HepG2 (cell line): ENCODE results near the gene GABRR2. TPM values are rescaled to one million over a fixed set of nuclear protein-coding genes. Genes with fewer than 3 reads are reported as not detected.

Source experiments
- NFE2 ChIP-seq: sonication (generic); formaldehyde crosslinking; IDR thresholded peaks from 2 replicates; pipeline ENCODE4 v1.4.0; 2020; ENCODE audit warnings: missing genetic modification reagents
- RBFOX2 ChIP-seq: fragments of 200-400 bp; formaldehyde crosslinking; IDR thresholded peaks from 2 replicates; pipeline ENCODE4 v1.6.1; 2017; ENCODE audit warnings: low read depth, mild to moderate bottlenecking, low read length
- SALL1 ChIP-seq: sonication (generic); formaldehyde crosslinking; IDR thresholded peaks from 2 replicates; pipeline ENCODE4 v1.8.0; 2022; ENCODE audit warnings: mild to moderate bottlenecking, missing genetic modification reagents
- SUZ12 ChIP-seq: fragments of 150-350 bp; IDR thresholded peaks from 2 replicates; pipeline ENCODE4 v1.6.1; 2014; ENCODE audit warnings: low read depth, low read length
- ZNF121 ChIP-seq: sonication (generic); formaldehyde crosslinking; IDR thresholded peaks from 2 replicates; pipeline ENCODE4 v1.5.0; 2020; ENCODE audit warnings: mild to moderate bottlenecking, missing genetic modification reagents
- ZNF883 ChIP-seq: sonication (generic); formaldehyde crosslinking; IDR thresholded peaks from 2 replicates; pipeline ENCODE4 v1.5.1; 2020; ENCODE audit warnings: mild to moderate bottlenecking, missing genetic modification reagents; ENCODE audit errors: not compliant biosample characterization
- ZSCAN31 ChIP-seq: sonication (generic); formaldehyde crosslinking; IDR thresholded peaks from 2 replicates; pipeline ENCODE4 v1.5.0; 2020; ENCODE audit warnings: low read depth, mild to moderate bottlenecking, missing genetic modification reagents
- polyA plus RNA-seq, 8 experiments: library from polyadenylated mRNA; depleted of rRNA in 3 of 8; stranded (reverse) in 7 of 8; unstranded in 1 of 8; fragments of >200 nt; fragmentation: Illumina TruSeq in 4 of 8; extraction: Trizol in 4 of 8; gene quantifications; 2 replicates each; pipeline versions ENCODE4 v1.2.1 to v1.2.3, GENCODE V29; 2011 to 2016; ENCODE audit warnings: low read depth in 4 of 8, missing spikeins in 1 of 8, mixed read lengths in 1 of 8; ENCODE audit not compliant: insufficient read depth in 1 of 8
- total RNA-seq, 5 experiments: library from RNA; depleted of rRNA; stranded (reverse); fragments of >200 nt; fragmentation: Illumina TruSeq; extraction: Trizol; gene quantifications; 2 replicates each; pipeline ENCODE4 v1.2.3, GENCODE V29; 2016; ENCODE audit warnings: low read depth in 1 of 5
- TF ChIP-seq, protein P1 (sequence below): sonication (generic); formaldehyde crosslinking; conservative IDR thresholded peaks from 2 replicates; pipeline ENCODE4 v1.8.0; 2022; ENCODE audit warnings: low read depth, missing genetic modification reagents
- TF ChIP-seq, protein P2 (sequence below): sonication (generic); formaldehyde crosslinking; IDR thresholded peaks from 2 replicates; pipeline ENCODE4 v1.5.0; 2020; ENCODE audit warnings: missing genetic modification reagents

Gene GABRR2
- total and polyA plus RNA-seq, 2 of the 13 experiments (the other 11 are each of a cell fraction or from before 2014, with no cell fraction given): 0.13 TPM; not detected in 1

DNA sequence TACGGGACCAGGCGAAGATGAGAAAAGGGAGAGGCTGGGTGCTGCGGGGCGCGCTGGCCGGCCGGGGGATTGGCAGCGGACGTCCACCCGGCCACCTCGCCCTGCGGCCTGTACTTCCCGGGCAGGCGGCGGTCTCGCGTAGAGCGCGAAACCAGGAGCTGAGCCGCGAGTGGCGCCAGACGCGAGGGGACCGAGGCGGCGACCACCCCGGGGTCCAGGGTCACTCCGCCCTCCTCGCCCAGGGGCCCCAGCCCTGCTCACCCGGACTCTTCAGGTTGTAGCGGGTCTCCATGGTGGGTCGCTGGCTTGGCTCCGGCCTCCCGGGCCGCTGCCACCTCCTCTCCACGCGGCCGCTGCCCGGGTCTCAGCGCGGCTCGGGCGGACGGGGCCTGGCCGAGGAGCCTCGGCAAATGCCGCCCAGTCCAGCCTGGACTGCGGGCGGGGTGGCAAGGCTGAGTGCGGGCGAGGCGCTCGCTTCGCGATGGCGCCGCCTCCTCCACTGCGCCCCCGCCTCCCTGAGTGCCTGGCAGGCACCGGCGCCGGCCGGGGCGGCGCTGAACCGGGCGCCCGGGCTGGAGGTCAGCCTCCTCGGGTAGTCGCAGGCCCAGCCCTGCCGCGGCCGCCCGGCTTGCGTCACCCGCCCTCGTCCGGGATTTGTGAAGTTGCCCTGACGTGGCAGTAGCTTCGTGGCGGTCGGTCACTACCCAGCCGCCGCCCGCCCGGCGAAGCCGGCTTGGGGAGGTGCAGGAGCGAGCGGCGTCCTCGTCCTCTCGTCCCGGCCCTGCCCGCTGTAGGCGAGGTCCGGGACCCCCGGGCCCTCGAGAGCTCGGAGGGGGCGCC lies 37.4 kb upstream of the GABRR2 start, which contains the start of gene UBE2J1 (continued):
- TF ChIP-seq, protein P1, sequence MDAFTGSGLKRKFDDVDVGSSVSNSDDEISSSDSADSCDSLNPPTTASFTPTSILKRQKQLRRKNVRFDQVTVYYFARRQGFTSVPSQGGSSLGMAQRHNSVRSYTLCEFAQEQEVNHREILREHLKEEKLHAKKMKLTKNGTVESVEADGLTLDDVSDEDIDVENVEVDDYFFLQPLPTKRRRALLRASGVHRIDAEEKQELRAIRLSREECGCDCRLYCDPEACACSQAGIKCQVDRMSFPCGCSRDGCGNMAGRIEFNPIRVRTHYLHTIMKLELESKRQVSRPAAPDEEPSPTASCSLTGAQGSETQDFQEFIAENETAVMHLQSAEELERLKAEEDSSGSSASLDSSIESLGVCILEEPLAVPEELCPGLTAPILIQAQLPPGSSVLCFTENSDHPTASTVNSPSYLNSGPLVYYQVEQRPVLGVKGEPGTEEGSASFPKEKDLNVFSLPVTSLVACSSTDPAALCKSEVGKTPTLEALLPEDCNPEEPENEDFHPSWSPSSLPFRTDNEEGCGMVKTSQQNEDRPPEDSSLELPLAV (CRISPR knock-in tag): no peak; the same call in 1 of the 2 replicates
- TF ChIP-seq, protein P2, sequence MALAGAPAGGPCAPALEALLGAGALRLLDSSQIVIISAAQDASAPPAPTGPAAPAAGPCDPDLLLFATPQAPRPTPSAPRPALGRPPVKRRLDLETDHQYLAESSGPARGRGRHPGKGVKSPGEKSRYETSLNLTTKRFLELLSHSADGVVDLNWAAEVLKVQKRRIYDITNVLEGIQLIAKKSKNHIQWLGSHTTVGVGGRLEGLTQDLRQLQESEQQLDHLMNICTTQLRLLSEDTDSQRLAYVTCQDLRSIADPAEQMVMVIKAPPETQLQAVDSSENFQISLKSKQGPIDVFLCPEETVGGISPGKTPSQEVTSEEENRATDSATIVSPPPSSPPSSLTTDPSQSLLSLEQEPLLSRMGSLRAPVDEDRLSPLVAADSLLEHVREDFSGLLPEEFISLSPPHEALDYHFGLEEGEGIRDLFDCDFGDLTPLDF (CRISPR knock-in tag): no peak
- TF ChIP-seq SUZ12 (no peak), ZSCAN31 (peak; percentile 79; the same call in 1 of the 2 replicates), ZNF883 (CRISPR knock-in tag) (no peak), ZNF121 (CRISPR knock-in tag) (peak; percentile 63), NFE2 (CRISPR knock-in tag) (no peak), SALL1 (CRISPR knock-in tag) (peak; percentile 82), RBFOX2 (peak; percentile 92)
